ENCODE data around the gene NPR1. TPM values are rescaled to one million over a fixed set of nuclear protein-coding genes. Genes with fewer than 3 reads are reported as not detected.

Gene NPR1
- total RNA-seq = 3.7 and 7.8 TPM in 2 replicates

GRCh38 chr1:153678519-153679336, at the start of gene NPR1:
Gene NPR1, plus strand, starts transcription at chr1:153678688. Its CDS starts 421 bp downstream, at chr1:153679109.

GRCh38 chr1:153633754-153634665, 44.5 kb upstream of the NPR1 start, which contains the start of gene CHTOP:
Gene CHTOP, plus strand, starts transcription at chr1:153634066. Its CDS starts 2,523 bp downstream, at chr1:153636589.

GRCh38 chr1:153658400-153659174, 19.9 kb upstream of the NPR1 start, which contains the start of gene SNAPIN:
Gene SNAPIN, plus strand, starts transcription at chr1:153658703. Its CDS starts 41 bp downstream, at chr1:153658744.

GRCh38 chr1:153670859-153671627, 7.4 kb upstream of the NPR1 start, which contains the start of gene ILF2:
Gene ILF2, minus strand, starts transcription at chr1:153670993. Its CDS starts 71 bp downstream, at chr1:153670922.

GRCh38 chr1:153727463-153728304, 49.2 kb downstream of the NPR1 start, which contains the start of gene INTS3:
Gene INTS3, plus strand, starts transcription at chr1:153728050. Its CDS starts 585 bp downstream, at chr1:153728635.

Small RNA genes within 50 kb of the gene (small RNA-seq; reads per million reads assigned to genes)
- gene MIR8083 (not detected), gene RF00019 (not detected), gene RN7SL372P (not detected)

Other genes starting within 250 kb of the NPR1 start
- not detected in 2 replicates for gene S100A7, start 218.0 kb upstream of the NPR1 start, total RNA-seq
- 557 and 593 TPM in 2 replicates for gene S100A6, start 142.7 kb upstream of the NPR1 start, total RNA-seq
- not detected in 2 replicates for gene S100A5, start 137.8 kb upstream of the NPR1 start, total RNA-seq
- 1.2 and 2.1 TPM in 2 replicates for gene S100A4, start 132.9 kb upstream of the NPR1 start, total RNA-seq
- 0.53 and 0.79 TPM in 2 replicates for gene S100A3, start 129.4 kb upstream of the NPR1 start, total RNA-seq
- 2.4 and 3.1 TPM in 2 replicates for gene S100A2, start 112.8 kb upstream of the NPR1 start, total RNA-seq
- gene S100A16, start 65.6 kb upstream of the NPR1 start, total RNA-seq = 530 TPM in 2 replicates
- gene S100A14, start 62.4 kb upstream of the NPR1 start, total RNA-seq = not detected in 2 replicates
- gene S100A13, start 51.2 kb upstream of the NPR1 start, total RNA-seq = 96.9 and 122 TPM in 2 replicates
- gene S100A1, start 50.3 kb upstream of the NPR1 start, total RNA-seq = not detected in 2 replicates
- 44.3 and 46.4 TPM in 2 replicates for gene CHTOP, start 44.6 kb upstream of the NPR1 start, total RNA-seq
- 42.9 and 46.0 TPM in 2 replicates for gene SNAPIN, start 20.0 kb upstream of the NPR1 start, total RNA-seq
- gene ILF2, start 7.7 kb upstream of the NPR1 start, total RNA-seq = 321 and 376 TPM in 2 replicates
- 49.9 and 55.4 TPM in 2 replicates for gene INTS3, start 49.4 kb downstream of the NPR1 start, total RNA-seq
- gene SLC27A3, start 96.7 kb downstream of the NPR1 start, total RNA-seq = 14.9 and 19.1 TPM in 2 replicates
- gene GATAD2B, start 244.3 kb downstream of the NPR1 start, total RNA-seq = 14.9 and 18.8 TPM in 2 replicates